Middle frontal gyrus (tissue), 1 donor: Measurements from ENCODE around the gene LRRC4C.
A peak's percentile ranks its signal among the peaks of the same experiment; 100 is the strongest.

ENCODE experiments used
- DNase-seq: peaks from one replicate; pipeline ENCODE4 v3.0.0-alpha.2; 2015; ENCODE audit warnings: low spot score; ENCODE audit errors: extremely low spot score

Gene LRRC4C

DNA sequence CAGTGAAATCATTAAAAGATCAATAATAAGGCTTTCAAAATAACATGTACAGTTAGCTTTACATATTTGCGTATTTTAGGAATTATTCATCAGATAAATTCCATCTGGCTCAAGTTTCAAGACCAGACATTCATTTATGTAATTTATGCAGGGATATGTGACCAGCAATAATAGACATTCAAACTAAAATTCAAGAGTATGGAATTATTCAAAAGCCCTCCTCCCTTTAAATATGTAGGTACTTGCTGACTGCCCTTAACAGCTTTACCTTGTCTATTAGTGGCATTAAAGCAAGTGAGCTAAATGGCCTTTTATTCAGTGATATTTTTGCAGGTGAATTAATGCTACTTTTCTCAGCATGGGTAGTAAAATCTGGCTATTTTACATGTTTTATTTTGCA lies 126.1 kb downstream of the LRRC4C start:
- DNase-seq = no peak

DNA sequence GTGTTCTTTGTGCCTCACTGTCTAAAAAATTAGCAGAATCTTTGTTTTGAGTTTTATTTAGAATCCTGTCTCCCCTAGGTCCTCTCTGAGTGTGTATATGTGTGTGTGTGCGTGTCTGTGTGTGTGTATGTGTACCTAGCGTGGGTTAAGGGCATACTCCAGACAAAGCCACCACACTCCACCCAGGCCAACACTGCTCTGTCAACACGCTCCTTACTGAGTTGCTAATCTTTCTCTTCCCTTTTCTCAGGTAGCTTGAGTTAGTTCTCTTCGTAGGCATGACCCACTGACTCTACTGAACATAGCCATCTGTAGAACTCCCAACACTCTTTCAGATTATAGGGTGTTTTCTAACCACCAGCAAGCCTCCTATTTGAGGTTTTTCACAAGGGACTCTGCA lies 131.1 kb downstream of the LRRC4C start:
- DNase-seq = no peak

DNA sequence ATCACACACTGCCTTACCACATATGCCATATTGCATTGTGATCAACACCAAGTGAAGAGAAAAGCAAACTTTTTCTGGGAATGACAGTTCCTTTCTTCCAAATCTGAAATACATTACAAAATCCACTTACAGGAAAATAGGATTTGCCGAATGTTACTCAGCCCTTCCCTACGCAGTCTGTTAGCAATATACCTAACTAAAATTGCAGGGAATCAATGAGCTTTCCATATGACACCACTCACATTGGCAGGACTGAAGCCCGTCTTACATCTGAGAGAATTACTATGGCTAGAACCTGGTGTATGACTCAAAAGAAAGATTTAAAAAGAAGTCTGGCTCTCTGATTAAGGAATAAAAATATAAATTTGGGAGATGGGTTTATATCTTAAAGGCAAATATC lies 136.0 kb downstream of the LRRC4C start:
- no peak for DNase-seq

- no peak for DNase-seq
Observed at GRCh38 chr11:41320653-41321052, 138.8 kb downstream of the LRRC4C start.

- no peak for DNase-seq
Observed at GRCh38 chr11:41320238-41320637, 139.2 kb downstream of the LRRC4C start.

DNA sequence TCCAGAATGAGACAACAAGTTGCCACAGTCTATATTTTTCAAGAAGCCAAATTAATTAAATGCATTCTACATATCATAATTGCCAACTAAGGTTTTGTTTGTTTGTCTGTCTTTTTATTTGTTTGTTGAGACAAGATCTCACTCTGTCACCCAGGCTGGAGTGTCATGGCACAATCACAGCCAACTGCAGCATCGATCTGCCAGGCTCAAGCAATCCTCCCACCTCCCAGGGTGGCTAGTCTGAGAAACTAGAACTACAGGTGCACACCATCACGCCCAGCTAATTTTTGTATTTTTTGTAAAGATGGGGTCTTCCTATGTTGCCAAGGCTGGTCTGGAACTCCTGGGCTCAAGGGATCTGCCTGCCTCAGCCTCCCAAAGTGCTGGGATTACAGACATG lies 140.0 kb downstream of the LRRC4C start:
- no peak for DNase-seq

DNA sequence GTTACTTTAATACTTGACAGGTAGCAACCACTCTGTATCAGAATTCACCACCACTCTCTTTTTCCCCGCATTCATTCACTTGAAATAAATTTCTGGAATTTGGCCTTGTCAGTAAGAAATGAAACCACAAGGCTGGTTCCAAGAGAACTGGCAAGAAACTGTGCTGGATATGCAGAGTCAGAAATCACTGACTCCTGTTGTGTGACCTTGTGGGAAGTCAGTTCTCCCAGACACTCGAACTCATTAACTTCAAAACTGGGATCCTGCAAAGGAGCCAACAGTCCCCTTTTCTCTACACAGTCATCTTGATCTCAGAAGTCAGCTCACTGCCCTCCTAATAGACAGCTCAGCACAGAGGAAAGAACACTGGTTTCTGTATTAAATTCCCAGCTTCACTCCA lies 142.7 kb downstream of the LRRC4C start:
- no peak for DNase-seq

GRCh38 chr11:41313226-41313625 lies 146.2 kb downstream of the LRRC4C start:
- no peak for DNase-seq

GRCh38 chr11:41309716-41310115 lies 149.7 kb downstream of the LRRC4C start:
- no peak for DNase-seq

GRCh38 chr11:41309111-41309522 lies 150.3 kb downstream of the LRRC4C start:
- DNase-seq = no peak

- DNase-seq = no peak
Observed at GRCh38 chr11:41308286-41308685, 151.2 kb downstream of the LRRC4C start.

- DNase-seq = no peak
Observed at GRCh38 chr11:41307296-41308080, 152.0 kb downstream of the LRRC4C start.

DNA sequence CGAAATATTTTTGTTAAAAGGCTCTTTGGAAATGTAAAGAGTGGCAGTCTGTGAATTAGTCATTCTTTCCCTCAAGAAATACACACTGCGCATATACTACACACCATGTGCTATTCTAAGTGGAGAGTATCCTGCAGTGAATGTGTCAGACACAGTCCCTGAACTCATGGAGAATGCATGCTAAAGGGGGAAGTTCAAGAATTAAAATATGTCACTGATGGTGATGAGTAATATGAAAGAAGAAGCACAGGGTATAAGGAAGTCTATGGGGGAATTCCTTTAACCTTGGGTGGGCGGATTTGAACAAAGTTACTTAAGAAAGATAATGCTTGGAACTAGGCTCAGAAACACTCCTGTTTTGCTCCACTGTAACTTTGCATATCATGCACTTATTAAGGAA lies 153.0 kb downstream of the LRRC4C start:
- DNase-seq = no peak

GRCh38 chr11:41301023-41301422 lies 158.4 kb downstream of the LRRC4C start:
- DNase-seq = no peak

DNA sequence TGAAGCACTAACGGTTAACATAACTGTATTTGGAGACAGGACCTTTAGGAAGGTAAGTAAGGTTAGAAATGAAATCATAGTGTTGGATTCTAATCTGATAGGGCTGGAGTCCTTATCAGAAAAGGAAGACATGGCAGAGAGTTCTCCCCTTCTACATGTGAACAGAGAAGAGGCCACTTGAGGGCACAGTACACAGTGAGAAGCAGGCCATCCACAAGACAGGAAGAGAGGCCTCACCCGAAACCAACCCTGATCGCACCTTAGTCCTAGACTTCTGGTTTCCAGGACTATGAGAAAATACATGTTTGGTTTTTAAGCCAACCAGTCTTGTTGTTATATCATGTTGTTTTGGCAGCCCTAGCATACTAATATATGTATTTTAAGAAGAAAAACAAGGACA lies 170.0 kb downstream of the LRRC4C start:
- DNase-seq = no peak

DNA sequence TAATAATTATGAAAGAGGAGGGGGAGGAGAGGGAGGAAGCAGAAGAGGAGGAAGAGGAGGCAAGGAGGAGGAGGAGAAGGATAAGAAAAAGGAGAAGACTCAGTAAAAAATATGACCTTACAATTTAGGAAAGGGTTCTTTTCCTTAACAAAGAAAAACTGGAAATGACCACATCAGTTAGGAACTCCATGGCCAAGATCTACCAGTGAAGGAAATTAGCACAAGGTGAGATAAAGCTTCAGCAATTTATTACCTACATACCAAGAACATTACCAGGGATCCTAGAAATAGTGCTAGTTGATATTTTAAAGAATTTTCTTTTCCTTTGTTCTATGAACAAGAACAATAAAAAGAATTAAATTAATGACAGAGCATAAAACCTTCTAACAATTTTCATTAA lies 172.7 kb downstream of the LRRC4C start:
- DNase-seq = no peak

DNA sequence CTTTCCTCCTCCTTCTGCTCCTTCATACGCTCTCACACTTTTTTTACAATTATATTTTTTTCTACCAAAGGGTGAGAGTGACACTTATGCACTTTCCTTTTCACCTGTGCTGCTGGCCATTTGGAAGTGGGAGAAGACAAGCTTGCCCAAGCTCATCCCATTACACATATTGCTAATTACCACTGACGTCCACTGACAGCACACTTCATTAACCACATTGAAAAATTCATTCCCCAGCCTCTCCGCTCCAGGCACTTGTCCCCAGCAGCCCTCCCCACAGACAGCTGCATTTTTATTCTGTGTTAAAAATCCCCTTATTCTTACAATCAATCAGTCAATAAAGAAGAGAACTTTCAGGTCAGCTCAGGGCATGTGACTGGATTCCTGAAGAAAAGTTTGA lies 175.1 kb downstream of the LRRC4C start:
- no peak for DNase-seq

- no peak for DNase-seq
Observed at GRCh38 chr11:41283191-41283930, 176.1 kb downstream of the LRRC4C start.

- peak; percentile 27 for DNase-seq
Observed at GRCh38 chr11:41282395-41282794, 177.1 kb downstream of the LRRC4C start.

DNA sequence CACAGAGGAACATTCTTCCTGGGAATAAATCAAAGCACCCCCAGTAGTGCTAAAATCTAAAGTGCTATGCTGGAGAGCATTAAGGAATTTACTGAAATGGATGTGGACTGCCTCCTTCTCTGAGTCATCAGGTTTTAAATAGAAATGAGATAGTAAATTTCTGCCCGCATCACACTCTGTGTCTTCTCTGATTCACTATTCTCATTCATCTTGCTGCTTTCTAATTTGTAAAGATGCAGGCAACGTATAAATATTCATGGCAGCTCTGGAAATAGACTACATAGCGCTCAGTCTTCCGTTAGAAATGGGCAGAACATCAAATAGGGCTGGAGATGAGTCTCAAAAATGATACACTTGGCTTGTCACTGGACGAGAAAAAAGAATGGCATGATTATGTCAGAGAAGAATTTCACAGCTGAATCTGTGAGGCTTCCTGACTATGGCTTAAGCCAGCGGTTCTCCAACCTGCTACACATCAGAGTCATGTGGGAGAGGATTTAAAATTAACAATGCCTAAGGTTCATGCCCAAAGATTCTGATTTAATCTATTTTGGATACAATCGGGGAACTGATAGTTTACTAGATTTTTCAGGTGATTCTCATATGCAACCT lies 178.2 kb downstream of the LRRC4C start:
- DNase-seq = peak; percentile 44

DNA sequence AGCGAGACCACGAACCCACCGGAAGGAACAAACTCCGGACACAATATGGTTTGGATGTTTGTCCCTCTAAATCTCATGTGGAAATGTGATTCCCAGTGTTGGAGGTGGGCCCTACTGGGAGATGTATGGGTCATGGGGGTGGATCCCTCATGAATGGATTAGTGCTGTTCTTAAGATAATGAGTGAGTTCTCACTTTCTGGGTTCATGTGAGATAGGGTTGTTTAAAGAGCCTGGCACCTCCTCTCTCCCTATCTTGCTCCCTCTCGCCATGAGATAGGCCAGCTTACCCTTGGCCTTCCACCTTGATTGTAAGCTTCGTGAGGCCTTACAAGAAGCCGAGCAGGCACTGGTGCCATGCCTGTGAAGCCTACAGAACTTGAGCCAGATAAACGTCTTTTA lies 184.6 kb downstream of the LRRC4C start:
- no peak for DNase-seq

DNA sequence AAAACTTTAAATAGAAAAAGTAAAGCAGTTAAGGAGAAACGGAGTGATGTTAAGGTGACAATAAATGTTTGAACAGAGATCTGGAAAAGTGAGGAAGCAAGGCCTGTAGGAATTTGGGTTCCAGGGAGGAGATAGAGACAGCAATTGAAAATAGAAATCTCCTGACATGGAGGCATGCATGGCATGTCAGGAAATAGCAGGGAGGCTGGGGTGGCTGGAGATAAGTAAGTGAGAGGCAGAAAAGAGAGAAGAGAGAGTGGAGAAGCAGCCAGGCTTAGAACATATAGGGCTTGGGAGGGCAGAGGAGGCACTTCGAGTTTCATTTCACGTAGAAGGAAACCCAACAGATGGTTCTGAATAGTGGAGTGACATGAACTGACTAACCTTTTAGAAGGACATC lies 185.5 kb downstream of the LRRC4C start:
- no peak for DNase-seq
